Astrocyte (in vitro differentiated cells and primary cell): ENCODE data around the gene NLRP8. TPM values are rescaled to one million over a fixed set of nuclear protein-coding genes. Genes with fewer than 3 reads are reported as not detected.

Source experiments
- DNase-seq: peaks from one replicate; pipeline ENCODE4 v3.0.0-alpha.2; 2010; ENCODE audit warnings: low read depth
- FAIRE-seq: peaks from 2 replicates; lab custom pipeline; 2011; peaks lifted over from hg19 to GRCh38; lab: Jason Lieb, UNC
- H2AFZ ChIP-seq: 2 replicates; pipeline ENCODE4 v1.6.0; 2012; ENCODE audit warnings: low read depth, low read length, inconsistent platforms
- H3K27ac ChIP-seq: 2 replicates; pipeline ENCODE4 v1.5.1; 2011; ENCODE audit warnings: low read depth, low read length, inconsistent platforms
- H3K27me3 ChIP-seq: 2 replicates; pipeline ENCODE4 v1.6.0; 2011; ENCODE audit warnings: low read length, inconsistent platforms; ENCODE audit not compliant: insufficient read depth
- H3K36me3 ChIP-seq: 2 replicates; pipeline ENCODE4 v1.5.1; 2011; ENCODE audit warnings: low read length, inconsistent platforms; ENCODE audit not compliant: insufficient read depth
- H3K4me1 ChIP-seq: 2 replicates; pipeline ENCODE4 v1.5.1; 2011; ENCODE audit warnings: low read length, inconsistent platforms; ENCODE audit not compliant: insufficient read depth
- H3K4me2 ChIP-seq: 2 replicates; pipeline ENCODE4 v1.6.0; 2012; ENCODE audit warnings: low read length, inconsistent platforms
- H3K4me3 ChIP-seq: 2 replicates; pipeline ENCODE4 v1.5.1; 2011; ENCODE audit warnings: low read depth, mild to moderate bottlenecking, low read length, inconsistent platforms; ENCODE audit not compliant: insufficient read depth
- H3K79me2 ChIP-seq: 2 replicates; pipeline ENCODE4 v1.6.0; 2012; ENCODE audit warnings: mild to moderate bottlenecking, low read length, inconsistent platforms; ENCODE audit not compliant: insufficient read depth
- H3K9ac ChIP-seq: 2 replicates; pipeline ENCODE4 v1.6.0; 2012; ENCODE audit warnings: mild to moderate bottlenecking, low read length, inconsistent platforms
- H3K9me3 ChIP-seq: 2 replicates; pipeline ENCODE4 v1.5.1; 2012; ENCODE audit warnings: low read depth, mild to moderate bottlenecking, low read length, inconsistent platforms; ENCODE audit not compliant: insufficient read depth
- H4K20me1 ChIP-seq: 2 replicates; pipeline ENCODE4 v1.6.0; 2012; ENCODE audit warnings: low read length, inconsistent platforms; ENCODE audit not compliant: insufficient read depth
- H3K27ac Mint-ChIP-seq: one replicate; pipeline ENCODE4 v1.8.0; 2021; ENCODE audit warnings: mild to moderate bottlenecking, mixed read lengths; ENCODE audit not compliant: unreplicated experiment
- H3K27me3 Mint-ChIP-seq: one replicate; pipeline ENCODE4 v1.8.0; 2021; ENCODE audit warnings: low read depth, mixed read lengths; ENCODE audit not compliant: unreplicated experiment
- H3K36me3 Mint-ChIP-seq: one replicate; pipeline ENCODE4 v1.8.0; 2021; ENCODE audit warnings: low read depth, mixed read lengths; ENCODE audit not compliant: unreplicated experiment
- H3K4me1 Mint-ChIP-seq: one replicate; pipeline ENCODE4 v1.8.0; 2021; ENCODE audit warnings: low read depth, mixed read lengths; ENCODE audit not compliant: unreplicated experiment
- H3K4me3 Mint-ChIP-seq: one replicate; pipeline ENCODE4 v1.8.0; 2021; ENCODE audit warnings: mild to moderate bottlenecking, moderate library complexity, mixed read lengths; ENCODE audit not compliant: unreplicated experiment
- H3K9me3 Mint-ChIP-seq: one replicate; pipeline ENCODE4 v1.8.0; 2021; ENCODE audit warnings: mild to moderate bottlenecking, mixed read lengths; ENCODE audit not compliant: unreplicated experiment
- EZH2 ChIP-seq: IDR thresholded peaks from 2 replicates; pipeline ENCODE4 v1.6.1; 2012; ENCODE audit warnings: mild to moderate bottlenecking, low read length, inconsistent platforms; ENCODE audit not compliant: insufficient read depth
- total RNA-seq: library from RNA; stranded (reverse); gene quantifications from 2 replicates; pipeline ENCODE4 v1.2.1, GENCODE V29; 2021
- TF ChIP-seq, protein P1 (sequence below): IDR thresholded peaks from 2 replicates; pipeline ENCODE4 v1.5.1; 2011; ENCODE audit warnings: low read depth, mild to moderate bottlenecking, inconsistent platforms, low read length, moderate library complexity; ENCODE audit not compliant: insufficient read depth

Gene NLRP8
- total RNA-seq, 1 donor from 2014 or later: not detected

DNA sequence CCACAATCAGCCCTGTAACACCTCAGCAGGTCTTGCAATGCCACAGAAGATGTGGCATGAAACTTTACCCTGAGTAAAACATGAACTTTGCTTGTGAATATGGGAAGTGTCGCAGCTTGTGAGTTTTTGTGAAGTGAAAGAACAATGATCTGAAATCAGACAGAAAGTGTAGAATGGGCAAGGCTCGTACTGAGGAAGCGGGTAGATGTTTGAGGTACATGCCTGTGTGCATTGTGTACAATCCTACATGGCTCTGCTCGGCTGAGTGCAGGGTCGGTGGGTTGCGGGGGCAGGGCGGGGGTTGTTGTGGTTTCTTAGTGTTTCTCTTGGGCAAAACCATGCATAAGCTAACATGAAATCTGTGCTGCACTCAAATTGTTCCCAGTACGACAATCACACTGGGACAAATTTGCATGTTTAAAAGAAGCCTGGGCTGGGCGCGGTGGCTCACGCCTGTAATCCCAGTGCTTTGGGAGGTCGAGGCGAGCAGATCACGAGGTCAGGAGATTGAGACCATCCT lies 16.6 kb upstream of the NLRP8 start:
- Histone ChIP-seq H3K4me1 (no peaks in the 10 kb centered on the region), H4K20me1 (no peaks in the 10 kb centered on the region), H3K36me3 (no peaks in the 10 kb centered on the region), H3K9me3 (peaks cover 19% of the 10 kb centered on the region), H2AFZ (no peak overlapping the region), H3K27me3 (no peaks in the 10 kb centered on the region), H3K27ac (no peak overlapping the region), H3K9ac (no peak overlapping the region), H3K4me2 (no peak overlapping the region), H3K4me3 (no peak overlapping the region), H3K79me2 (no peaks in the 10 kb centered on the region)
- Mint-ChIP-seq H3K9me3 (peaks cover 12% of the 10 kb centered on the region), H3K27ac (no peak overlapping the region), H3K36me3 (no peaks in the 10 kb centered on the region), H3K4me1 (no peaks in the 10 kb centered on the region), H3K4me3 (no peak overlapping the region), H3K27me3 (no peaks in the 10 kb centered on the region)
- DNase-seq: no peak
- TF ChIP-seq, protein P1, sequence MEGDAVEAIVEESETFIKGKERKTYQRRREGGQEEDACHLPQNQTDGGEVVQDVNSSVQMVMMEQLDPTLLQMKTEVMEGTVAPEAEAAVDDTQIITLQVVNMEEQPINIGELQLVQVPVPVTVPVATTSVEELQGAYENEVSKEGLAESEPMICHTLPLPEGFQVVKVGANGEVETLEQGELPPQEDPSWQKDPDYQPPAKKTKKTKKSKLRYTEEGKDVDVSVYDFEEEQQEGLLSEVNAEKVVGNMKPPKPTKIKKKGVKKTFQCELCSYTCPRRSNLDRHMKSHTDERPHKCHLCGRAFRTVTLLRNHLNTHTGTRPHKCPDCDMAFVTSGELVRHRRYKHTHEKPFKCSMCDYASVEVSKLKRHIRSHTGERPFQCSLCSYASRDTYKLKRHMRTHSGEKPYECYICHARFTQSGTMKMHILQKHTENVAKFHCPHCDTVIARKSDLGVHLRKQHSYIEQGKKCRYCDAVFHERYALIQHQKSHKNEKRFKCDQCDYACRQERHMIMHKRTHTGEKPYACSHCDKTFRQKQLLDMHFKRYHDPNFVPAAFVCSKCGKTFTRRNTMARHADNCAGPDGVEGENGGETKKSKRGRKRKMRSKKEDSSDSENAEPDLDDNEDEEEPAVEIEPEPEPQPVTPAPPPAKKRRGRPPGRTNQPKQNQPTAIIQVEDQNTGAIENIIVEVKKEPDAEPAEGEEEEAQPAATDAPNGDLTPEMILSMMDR: no peak
- no peak for TF ChIP-seq EZH2
- FAIRE-seq: no peak

- H3K4me1 Mint-ChIP-seq: no peaks in the 10 kb centered on the region
Measured at GRCh38 chr19:55931936-55932386, 15.7 kb upstream of the NLRP8 start, which contains the start of gene NLRP13. NLRP13 (minus strand) TSS chr19:55932336; CDS start chr19:55932311, 25 bp downstream.

GRCh38 chr19:55935206-55935605 lies 12.4 kb upstream of the NLRP8 start:
- Histone ChIP-seq H3K27ac (no peak overlapping the region), H3K9me3 (peaks cover 13% of the 10 kb centered on the region)
- H3K9me3 Mint-ChIP-seq: peaks cover 6% of the 10 kb centered on the region

More at GRCh38 chr19:55931936-55932386, 15.7 kb upstream of the NLRP8 start, which contains the start of gene NLRP13:
- no peak within 1 kb of the TSS for H3K4me3 ChIP-seq
- no peak within 1 kb of the TSS for H3K27ac ChIP-seq
- Mint-ChIP-seq H3K36me3 (no peaks in the 10 kb centered on the region), H3K9me3 (peaks cover 12% of the 10 kb centered on the region), H3K4me3 (no peak within 1 kb of the TSS), H3K27me3 (no peaks in the 10 kb centered on the region), H3K27ac (no peak within 1 kb of the TSS)
- FAIRE-seq (no peak), DNase-seq (no peak)
- no peak within 1 kb of the TSS for H3K9ac ChIP-seq
- peaks cover 19% of the 10 kb centered on the region for H3K9me3 ChIP-seq
- H3K4me2 ChIP-seq: no peak within 1 kb of the TSS
- no peaks in the 10 kb centered on the region for H3K27me3 ChIP-seq
- no peaks in the 10 kb centered on the region for H3K4me1 ChIP-seq
- H2AFZ ChIP-seq: no peak within 1 kb of the TSS
- TF ChIP-seq, protein P1: no peak
- TF ChIP-seq EZH2: no peak
- H3K36me3 ChIP-seq: no peaks in the 10 kb centered on the region
- no peaks in the 10 kb centered on the region for H4K20me1 ChIP-seq
- H3K79me2 ChIP-seq: no peaks in the 10 kb centered on the region

More at GRCh38 chr19:55935206-55935605, 12.4 kb upstream of the NLRP8 start:
- Histone ChIP-seq H3K4me3 (no peak overlapping the region), H3K79me2 (no peaks in the 10 kb centered on the region), H2AFZ (no peak overlapping the region), H3K27me3 (no peaks in the 10 kb centered on the region), H3K9ac (no peak overlapping the region), H3K4me2 (no peak overlapping the region), H4K20me1 (no peaks in the 10 kb centered on the region), H3K4me1 (no peaks in the 10 kb centered on the region), H3K36me3 (no peaks in the 10 kb centered on the region)
- no peak overlapping the region for H3K4me3 Mint-ChIP-seq
- no peak overlapping the region for H3K27ac Mint-ChIP-seq
- FAIRE-seq (no peak), DNase-seq (no peak)
- H3K4me1 Mint-ChIP-seq: no peaks in the 10 kb centered on the region
- TF ChIP-seq EZH2: no peak
- TF ChIP-seq, protein P1: no peak
- no peaks in the 10 kb centered on the region for H3K36me3 Mint-ChIP-seq
- no peaks in the 10 kb centered on the region for H3K27me3 Mint-ChIP-seq
